Hepatocyte (in vitro differentiated cells): ENCODE results near the gene ZNF594. TPM values are rescaled to one million over a fixed set of nuclear protein-coding genes. Genes with fewer than 3 reads are reported as not detected.
"Not testable (repeated sequence)": the region's sequence is repeated elsewhere in the genome, so short reads cannot be mapped to it uniquely, and the experiment has no call there.

Source experiments
- DNase-seq: peaks from one replicate; pipeline ENCODE4 v3.0.0-alpha.2; 2016; ENCODE audit warnings: low spot score
- H2AFZ ChIP-seq: fragments of 200-600 bp; sonication (generic); 2 replicates; pipeline ENCODE4 v1.6.0; 2016; ENCODE audit warnings: antibody characterized with exemption, mild to moderate bottlenecking
- H3K27ac ChIP-seq: fragments of 200-600 bp; sonication (generic); 2 replicates; pipeline ENCODE4 v1.5.1; 2016; ENCODE audit warnings: mild to moderate bottlenecking
- H3K27me3 ChIP-seq: fragments of 200-600 bp; sonication (generic); 2 replicates; pipeline ENCODE4 v1.6.1; 2016
- H3K36me3 ChIP-seq: fragments of 200-600 bp; sonication (generic); replicated peaks from 2 replicates; pipeline ENCODE4 v1.5.1; 2016; ENCODE audit warnings: low read depth; ENCODE audit not compliant: insufficient read depth
- H3K4me1 ChIP-seq: fragments of 200-600 bp; sonication (generic); 2 replicates; pipeline ENCODE4 v1.5.1; 2016; ENCODE audit warnings: mild to moderate bottlenecking, moderate library complexity; ENCODE audit not compliant: insufficient read depth
- H3K4me2 ChIP-seq: fragments of 200-600 bp; sonication (generic); 2 replicates; pipeline ENCODE4 v1.6.0; 2016
- H3K4me3 ChIP-seq: fragments of 200-600 bp; sonication (generic); 2 replicates; pipeline ENCODE4 v1.5.1; 2016; ENCODE audit warnings: mild to moderate bottlenecking
- H3K79me2 ChIP-seq: fragments of 200-600 bp; sonication (generic); 2 replicates; pipeline ENCODE4 v1.6.0; 2017; ENCODE audit warnings: mild to moderate bottlenecking
- H3K9me2 ChIP-seq: fragments of 200-600 bp; sonication (generic); replicated peaks from 2 replicates; pipeline ENCODE4 v1.6.0; 2017; ENCODE audit warnings: mild to moderate bottlenecking; ENCODE audit not compliant: insufficient read depth
- H3K9me3 ChIP-seq: fragments of 200-600 bp; sonication (generic); 2 replicates; pipeline ENCODE4 v1.5.1; 2016; ENCODE audit warnings: low read depth, mild to moderate bottlenecking
- H4K20me1 ChIP-seq: fragments of 200-600 bp; sonication (generic); 2 replicates; pipeline ENCODE4 v1.6.0; 2016; ENCODE audit warnings: mild to moderate bottlenecking; ENCODE audit not compliant: insufficient read depth, poor library complexity, severe bottlenecking
- EZH2 ChIP-seq: fragments of 200-600 bp; sonication (generic); IDR thresholded peaks from 2 replicates; pipeline ENCODE4 v1.6.1; 2016; ENCODE audit warnings: antibody characterized with exemption, mild to moderate bottlenecking, borderline replicate concordance
- EZH2phosphoT487 ChIP-seq: fragments of 200-600 bp; sonication (generic); IDR thresholded peaks from one replicate; pipeline ENCODE4 v1.6.1; 2018; ENCODE audit warnings: antibody characterized with exemption, mild to moderate bottlenecking, low read depth, moderate library complexity; ENCODE audit not compliant: unreplicated experiment, severe bottlenecking
- WGBS: methylation state at CpG from one replicate; pipeline ENCODE4 v1.1.6; 2016; ENCODE audit warnings: low lambda C conversion rate; ENCODE audit errors: missing lambda C conversion rate; 5-methylcytosine and 5-hydroxymethylcytosine counted together
- polyA plus RNA-seq: library from polyadenylated mRNA; unstranded; fragments of >200 nt; fragmentation: Nextera tagmentation; extraction: Ambion mirVana; gene quantifications from 2 replicates; pipeline ENCODE4 v1.2.1, GENCODE V29; 2016
- total RNA-seq: library from RNA; depleted of rRNA; stranded (reverse); fragments of >200 nt; gene quantifications from 2 replicates; pipeline ENCODE4 v1.2.3, GENCODE V29; 2014
- TF ChIP-seq, protein P1 (sequence below): fragments of 200-600 bp; sonication (generic); IDR thresholded peaks from 2 replicates; pipeline ENCODE4 v1.5.1; 2016; ENCODE audit warnings: antibody characterized with exemption, mild to moderate bottlenecking; ENCODE audit not compliant: poor library complexity

The ZNF594 gene
- total and polyA plus RNA-seq, 2 experiments from 2014 or later: 3.0 to 6.2 TPM

DNA sequence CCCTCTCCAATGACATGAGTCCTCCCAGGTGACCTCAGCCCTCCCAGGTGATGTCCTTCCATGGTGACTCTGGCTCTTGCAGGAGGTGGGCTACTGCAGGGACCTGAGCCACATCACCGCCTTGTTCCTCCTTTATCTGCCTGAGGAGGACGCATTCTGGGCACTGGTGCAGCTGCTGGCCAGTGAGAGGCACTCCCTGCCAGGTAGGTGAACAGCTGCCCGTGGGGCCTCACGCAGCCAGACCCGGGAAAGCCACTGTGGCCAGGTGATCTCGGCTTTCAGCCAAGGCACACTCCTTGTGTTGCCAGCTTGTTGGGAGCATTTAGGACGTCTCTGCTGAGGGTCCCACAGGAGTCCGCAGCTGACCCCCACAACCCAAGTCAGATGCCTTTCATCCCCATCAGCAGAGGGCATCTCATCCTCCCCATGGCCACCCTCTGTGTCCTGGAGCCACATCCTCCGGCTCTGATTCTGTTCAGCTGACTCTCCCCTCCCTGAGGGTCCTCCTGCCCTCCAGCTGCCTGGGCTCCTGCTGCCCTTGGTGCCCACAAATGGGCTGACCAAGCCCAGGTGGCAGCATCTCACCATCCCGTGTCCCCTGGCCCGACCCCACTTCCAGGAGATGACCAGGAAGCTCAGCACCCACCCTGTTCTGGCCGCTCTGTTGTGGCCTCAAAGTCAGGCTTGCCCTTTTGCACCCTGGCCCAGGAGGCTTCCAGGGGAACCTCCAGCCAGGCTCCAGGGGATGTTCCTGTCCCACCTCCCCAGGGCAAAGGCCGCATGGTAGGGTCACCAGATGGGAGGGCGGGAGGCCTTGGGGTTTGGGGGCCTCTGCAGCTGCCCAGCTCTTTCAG is 55.7 kb downstream of the ZNF594 start:
- H3K27ac ChIP-seq: no peak overlapping the region
- no peaks in the 10 kb centered on the region for H3K9me3 ChIP-seq
- no peaks in the 10 kb centered on the region for H4K20me1 ChIP-seq
- no peaks in the 10 kb centered on the region for H3K79me2 ChIP-seq
- H3K36me3 ChIP-seq: no peaks in the 10 kb centered on the region
- 93% methylated on average over 14 of the region's 14 CpGs for WGBS
- no peak for DNase-seq
- no peaks in the 10 kb centered on the region for H3K4me1 ChIP-seq
- H2AFZ ChIP-seq: no peak overlapping the region
- TF ChIP-seq EZH2phosphoT487 (no peak), EZH2 (no peak)
- TF ChIP-seq, protein P1, sequence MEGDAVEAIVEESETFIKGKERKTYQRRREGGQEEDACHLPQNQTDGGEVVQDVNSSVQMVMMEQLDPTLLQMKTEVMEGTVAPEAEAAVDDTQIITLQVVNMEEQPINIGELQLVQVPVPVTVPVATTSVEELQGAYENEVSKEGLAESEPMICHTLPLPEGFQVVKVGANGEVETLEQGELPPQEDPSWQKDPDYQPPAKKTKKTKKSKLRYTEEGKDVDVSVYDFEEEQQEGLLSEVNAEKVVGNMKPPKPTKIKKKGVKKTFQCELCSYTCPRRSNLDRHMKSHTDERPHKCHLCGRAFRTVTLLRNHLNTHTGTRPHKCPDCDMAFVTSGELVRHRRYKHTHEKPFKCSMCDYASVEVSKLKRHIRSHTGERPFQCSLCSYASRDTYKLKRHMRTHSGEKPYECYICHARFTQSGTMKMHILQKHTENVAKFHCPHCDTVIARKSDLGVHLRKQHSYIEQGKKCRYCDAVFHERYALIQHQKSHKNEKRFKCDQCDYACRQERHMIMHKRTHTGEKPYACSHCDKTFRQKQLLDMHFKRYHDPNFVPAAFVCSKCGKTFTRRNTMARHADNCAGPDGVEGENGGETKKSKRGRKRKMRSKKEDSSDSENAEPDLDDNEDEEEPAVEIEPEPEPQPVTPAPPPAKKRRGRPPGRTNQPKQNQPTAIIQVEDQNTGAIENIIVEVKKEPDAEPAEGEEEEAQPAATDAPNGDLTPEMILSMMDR: no peak
- H3K4me2 ChIP-seq: no peak overlapping the region
- H3K4me3 ChIP-seq: no peak overlapping the region
- no peaks in the 10 kb centered on the region for H3K9me2 ChIP-seq
- H3K27me3 ChIP-seq: no peaks in the 10 kb centered on the region

DNA sequence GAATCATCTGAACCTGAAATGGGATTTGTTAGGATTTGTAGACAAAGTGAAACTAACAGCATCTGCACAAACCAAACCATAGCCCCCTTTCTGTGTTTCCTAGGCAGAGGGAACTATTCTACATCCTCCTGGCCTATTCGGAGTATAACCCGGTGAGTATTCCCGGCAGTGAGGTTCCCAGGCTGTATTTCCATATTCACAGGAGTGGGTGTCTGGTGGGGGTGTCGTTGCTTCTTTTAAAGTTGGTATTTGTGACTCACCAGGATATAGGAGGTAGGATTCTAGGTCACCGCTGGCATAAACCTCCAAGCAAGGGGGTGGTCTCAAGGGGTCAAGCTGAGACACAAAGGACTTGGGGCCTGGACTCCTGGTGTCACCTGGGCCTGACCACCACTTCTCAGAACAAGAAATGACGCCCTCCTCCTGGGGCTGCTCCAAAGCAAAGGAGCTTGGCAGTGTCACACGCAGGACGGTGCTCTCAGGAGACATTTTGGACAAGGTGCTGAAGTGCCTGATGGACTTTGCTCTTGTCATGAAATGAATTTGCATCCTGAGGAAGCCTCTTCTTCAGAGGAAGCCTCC is 56.4 kb downstream of the ZNF594 start:
- H3K4me2 ChIP-seq, H3K36me3 ChIP-seq, H3K27ac ChIP-seq, H2AFZ ChIP-seq, H3K4me1 ChIP-seq, DNase-seq, H4K20me1 ChIP-seq, H3K79me2 ChIP-seq, H3K27me3 ChIP-seq, H3K9me2 ChIP-seq, H3K9me3 ChIP-seq, H3K4me3 ChIP-seq: not testable (repeated sequence)
- 83% methylated on average over 8 of the region's 8 CpGs for WGBS

- not testable (repeated sequence) for H3K27ac ChIP-seq, H3K4me3 ChIP-seq, DNase-seq, H3K4me1 ChIP-seq, H2AFZ ChIP-seq, H3K9me3 ChIP-seq, H4K20me1 ChIP-seq, H3K27me3 ChIP-seq, H3K9me2 ChIP-seq, H3K4me2 ChIP-seq, H3K36me3 ChIP-seq, H3K79me2 ChIP-seq
- 92% methylated on average over 11 of the region's 11 CpGs for WGBS
Measured at GRCh38 chr17:5134571-5134970, 57.1 kb downstream of the ZNF594 start.

DNA sequence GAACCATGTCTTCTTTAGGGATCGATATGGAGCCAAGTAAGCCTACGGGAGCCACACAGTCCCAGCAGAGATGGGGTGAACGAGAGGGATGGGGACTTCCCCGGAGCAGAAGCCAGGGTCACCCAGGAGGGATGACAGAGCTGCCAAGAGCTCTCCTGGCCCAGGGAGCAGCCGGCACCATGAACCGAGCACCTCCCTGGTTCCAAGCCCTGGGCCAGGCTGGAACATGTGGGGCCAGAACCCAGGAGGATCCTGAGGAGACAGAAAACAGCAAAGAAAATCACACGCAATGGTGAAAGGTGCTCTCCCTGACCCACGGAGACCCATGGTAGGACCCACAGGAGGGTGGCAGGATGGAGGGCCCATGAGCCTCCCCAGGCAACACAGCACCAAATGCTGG is 57.7 kb downstream of the ZNF594 start:
- not testable (repeated sequence) for H3K4me3 ChIP-seq, H3K27me3 ChIP-seq, H3K4me1 ChIP-seq, H3K9me2 ChIP-seq, H4K20me1 ChIP-seq, H3K27ac ChIP-seq, H3K79me2 ChIP-seq, H2AFZ ChIP-seq, H3K36me3 ChIP-seq, H3K4me2 ChIP-seq, DNase-seq, H3K9me3 ChIP-seq
- 94% methylated on average over 8 of the region's 8 CpGs for WGBS

DNA sequence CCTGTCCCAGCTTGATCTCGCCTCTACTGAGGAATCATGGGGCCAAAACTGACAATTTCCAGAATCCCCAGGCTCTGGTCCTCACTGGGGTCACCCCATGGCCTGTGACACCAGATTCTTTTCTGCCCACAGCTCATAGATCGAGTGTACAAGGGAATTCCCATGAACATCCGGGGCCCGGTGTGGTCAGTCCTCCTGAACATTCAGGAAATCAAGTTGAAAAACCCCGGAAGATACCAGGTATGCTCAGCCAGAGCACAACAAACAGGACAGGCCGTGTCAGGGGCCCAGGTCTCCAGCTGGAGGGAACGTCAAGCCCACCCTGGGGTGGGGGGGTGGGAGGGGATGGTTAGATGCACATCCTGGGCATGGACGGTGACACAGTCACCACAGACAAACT is 58.4 kb downstream of the ZNF594 start:
- Histone ChIP-seq H3K27me3 (no peaks in the 10 kb centered on the region), H3K9me2 (no peaks in the 10 kb centered on the region), H3K4me1 (no peaks in the 10 kb centered on the region), H3K27ac (no peak overlapping the region), H2AFZ (no peak overlapping the region), H3K36me3 (no peaks in the 10 kb centered on the region), H4K20me1 (no peaks in the 10 kb centered on the region), H3K4me2 (no peak overlapping the region), H3K9me3 (no peaks in the 10 kb centered on the region), H3K79me2 (no peaks in the 10 kb centered on the region), H3K4me3 (no peak overlapping the region)
- WGBS: 91% methylated on average over 8 of the region's 8 CpGs
- no peak for TF ChIP-seq EZH2
- no peak for TF ChIP-seq EZH2phosphoT487
- TF ChIP-seq, protein P1: no peak
- DNase-seq: no peak

DNA sequence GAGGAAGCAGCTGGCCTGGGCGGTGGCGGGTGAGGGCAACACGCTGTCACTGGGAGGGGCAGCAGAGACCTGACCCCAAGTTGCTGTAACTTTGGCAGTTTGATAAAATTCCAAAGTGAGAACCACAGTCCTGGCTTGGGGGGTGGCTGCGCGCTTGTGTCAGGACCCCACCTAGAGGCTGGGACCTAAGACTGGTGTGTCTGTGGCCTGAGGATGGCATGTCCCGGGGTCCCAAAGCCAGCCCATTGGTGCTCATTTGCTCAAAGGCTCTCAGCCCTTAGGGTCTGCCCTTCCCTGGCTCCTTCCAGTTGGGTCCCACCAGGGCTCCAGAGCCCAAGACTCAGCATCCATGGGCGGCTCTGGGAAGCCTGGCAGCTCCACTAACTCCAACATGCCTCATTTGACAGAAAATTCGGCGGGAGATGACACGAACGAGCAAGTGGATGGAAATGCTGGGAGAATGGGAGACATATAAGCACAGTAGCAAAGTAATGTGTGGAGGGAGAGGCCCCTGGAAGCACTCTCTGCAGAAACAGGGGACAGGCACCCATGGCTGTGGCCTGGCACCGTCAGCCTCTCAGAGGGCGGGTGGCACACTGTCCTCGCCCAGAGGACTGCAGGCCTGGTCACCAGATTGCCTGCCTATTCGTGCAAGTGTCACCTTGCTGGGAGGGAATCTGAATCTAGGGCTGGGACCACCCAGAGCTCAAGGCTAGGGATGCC is 59.0 kb downstream of the ZNF594 start:
- H3K79me2 ChIP-seq, H3K9me3 ChIP-seq, DNase-seq, H3K9me2 ChIP-seq, H3K27ac ChIP-seq, H4K20me1 ChIP-seq, H3K27me3 ChIP-seq, H2AFZ ChIP-seq, H3K4me2 ChIP-seq, H3K4me1 ChIP-seq, H3K36me3 ChIP-seq, H3K4me3 ChIP-seq: not testable (repeated sequence)
- WGBS: 93% methylated on average over 15 of the region's 15 CpGs
